Osteoblast (primary cell): Measurements from ENCODE around the gene KIAA1217. TPM values are rescaled to one million over a fixed set of nuclear protein-coding genes. Genes with fewer than 3 reads are reported as not detected.
"Not testable (repeated sequence)": the region's sequence is repeated elsewhere in the genome, so short reads cannot be mapped to it uniquely, and the experiment has no call there.

Source experiments
- DNase-seq: peaks from one replicate; pipeline ENCODE4 v3.0.0; 2011; ENCODE audit warnings: low spot score, mixed read lengths; ENCODE audit not compliant: insufficient read length; ENCODE audit errors: missing footprints
- H2AFZ ChIP-seq: 2 replicates; pipeline ENCODE4 v1.6.0; 2011; ENCODE audit warnings: mild to moderate bottlenecking, low read length
- H3K27ac ChIP-seq: 2 replicates; pipeline ENCODE4 v1.5.1; 2011; ENCODE audit warnings: mild to moderate bottlenecking, low read depth, low read length, moderate library complexity
- H3K27me3 ChIP-seq: 2 replicates; pipeline ENCODE4 v1.6.0; 2012; ENCODE audit warnings: mild to moderate bottlenecking, control low read depth, inconsistent platforms, low read length, moderate library complexity; ENCODE audit not compliant: insufficient read depth
- H3K36me3 ChIP-seq: 2 replicates; pipeline ENCODE4 v1.5.1; 2011; ENCODE audit warnings: mild to moderate bottlenecking, low read length, control low read depth, moderate library complexity; ENCODE audit not compliant: insufficient read depth
- H3K4me1 ChIP-seq: 2 replicates; pipeline ENCODE4 v1.5.1; 2011; ENCODE audit warnings: mild to moderate bottlenecking, low read length, control low read depth, moderate library complexity; ENCODE audit not compliant: insufficient read depth
- H3K4me2 ChIP-seq: 2 replicates; pipeline ENCODE4 v1.6.0; 2011; ENCODE audit warnings: mild to moderate bottlenecking, low read length; ENCODE audit not compliant: insufficient read depth
- H3K4me3 ChIP-seq: fragments of 200-600 bp; sonication (generic); 3 replicates; pipeline ENCODE4 v1.5.1; 2012; ENCODE audit warnings: mild to moderate bottlenecking, low read length, inconsistent platforms; ENCODE audit not compliant: insufficient read depth
- H3K79me2 ChIP-seq: 2 replicates; pipeline ENCODE4 v1.6.0; 2012; ENCODE audit warnings: mild to moderate bottlenecking, low read length, control low read depth, inconsistent platforms; ENCODE audit not compliant: insufficient read depth
- H3K9me3 ChIP-seq: 2 replicates; pipeline ENCODE4 v1.5.1; 2011; ENCODE audit warnings: low read depth, low read length, control low read depth
- H4K20me1 ChIP-seq: 2 replicates; pipeline ENCODE4 v1.6.0; 2012; ENCODE audit warnings: mild to moderate bottlenecking, low read length, control low read depth; ENCODE audit not compliant: insufficient read depth
- CTCF ChIP-seq: IDR thresholded peaks from 2 replicates; pipeline ENCODE4 v1.5.1; 2011; ENCODE audit warnings: mild to moderate bottlenecking, low read depth, low read length, moderate library complexity; ENCODE audit errors: extremely low read depth
- total RNA-seq: library from RNA; depleted of rRNA; stranded (reverse); fragments of >200 nt; gene quantifications from 2 replicates; pipeline ENCODE4 v1.2.3, GENCODE V29; 2012

The KIAA1217 gene
- total RNA-seq, 1 donor: 51.0 TPM

DNA sequence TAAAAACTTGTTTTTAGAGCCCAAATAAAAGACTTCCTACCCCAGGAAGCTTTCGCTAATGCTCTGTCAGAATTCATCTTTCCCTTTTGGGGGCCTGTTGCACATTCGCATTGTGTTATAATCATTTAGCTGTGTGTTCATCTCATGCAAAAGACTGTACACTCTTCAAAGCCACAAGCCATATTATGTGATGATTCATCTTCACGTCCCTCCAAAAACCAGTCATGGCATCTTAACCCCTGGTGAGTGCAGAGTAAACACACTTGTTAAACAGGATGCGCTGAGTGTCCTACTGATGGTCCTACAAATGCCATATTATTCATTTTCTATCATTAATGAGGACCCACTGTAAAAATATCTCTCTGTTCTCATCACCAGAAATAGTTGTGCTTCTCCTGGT is 235.4 kb downstream of the KIAA1217 start:
- Histone ChIP-seq H3K27me3 (no peaks in the 10 kb centered on the region), H4K20me1 (no peaks in the 10 kb centered on the region), H3K4me2 (no peak overlapping the region), H3K9me3 (no peaks in the 10 kb centered on the region), H3K4me3 (no peak overlapping the region), H3K79me2 (no peaks in the 10 kb centered on the region), H3K4me1 (peaks cover 55% of the 10 kb centered on the region), H3K27ac (peak overlapping the region; percentile 49), H2AFZ (no peak overlapping the region), H3K36me3 (no peaks in the 10 kb centered on the region)
- no peak for TF ChIP-seq CTCF
- no peak for DNase-seq

DNA sequence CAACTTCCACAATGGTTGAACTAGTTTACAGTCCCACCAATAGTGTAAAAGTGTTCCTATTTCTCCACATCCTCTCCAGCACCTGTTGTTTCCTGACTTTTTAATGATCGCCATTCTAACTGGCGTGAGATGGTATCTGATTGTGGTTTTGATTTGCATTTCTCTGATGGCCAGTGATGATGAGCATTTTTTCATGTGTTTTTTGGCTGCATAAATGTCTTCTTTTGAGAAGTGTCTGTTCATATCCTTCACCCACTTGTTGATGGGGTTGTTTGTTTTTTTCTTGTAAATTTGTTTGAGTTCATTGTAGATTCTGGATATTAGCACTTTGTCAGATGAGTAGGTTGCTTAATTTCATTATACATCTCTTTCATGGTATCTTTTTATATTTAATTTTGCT is 237.0 kb downstream of the KIAA1217 start:
- not testable (repeated sequence) for H3K9me3 ChIP-seq, DNase-seq, H3K79me2 ChIP-seq, H3K27me3 ChIP-seq, H3K36me3 ChIP-seq, H4K20me1 ChIP-seq, H3K4me3 ChIP-seq, H3K4me2 ChIP-seq, H2AFZ ChIP-seq
- peak overlapping the region; percentile 75 for H3K27ac ChIP-seq
- peaks cover 57% of the 10 kb centered on the region for H3K4me1 ChIP-seq

GRCh38 chr10:24446739-24447138 is 237.8 kb downstream of the KIAA1217 start:
- TF ChIP-seq CTCF: no peak
- Histone ChIP-seq H3K27me3 (no peaks in the 10 kb centered on the region), H3K27ac (peak overlapping the region; percentile 75), H3K4me1 (peaks cover 59% of the 10 kb centered on the region), H3K79me2 (peaks cover 18% of the 10 kb centered on the region), H3K4me2 (peak overlapping the region; percentile 38), H2AFZ (peak overlapping the region; percentile 42), H4K20me1 (no peaks in the 10 kb centered on the region), H3K4me3 (no peak overlapping the region), H3K9me3 (no peaks in the 10 kb centered on the region), H3K36me3 (no peaks in the 10 kb centered on the region)
- peak; percentile 84 for DNase-seq

DNA sequence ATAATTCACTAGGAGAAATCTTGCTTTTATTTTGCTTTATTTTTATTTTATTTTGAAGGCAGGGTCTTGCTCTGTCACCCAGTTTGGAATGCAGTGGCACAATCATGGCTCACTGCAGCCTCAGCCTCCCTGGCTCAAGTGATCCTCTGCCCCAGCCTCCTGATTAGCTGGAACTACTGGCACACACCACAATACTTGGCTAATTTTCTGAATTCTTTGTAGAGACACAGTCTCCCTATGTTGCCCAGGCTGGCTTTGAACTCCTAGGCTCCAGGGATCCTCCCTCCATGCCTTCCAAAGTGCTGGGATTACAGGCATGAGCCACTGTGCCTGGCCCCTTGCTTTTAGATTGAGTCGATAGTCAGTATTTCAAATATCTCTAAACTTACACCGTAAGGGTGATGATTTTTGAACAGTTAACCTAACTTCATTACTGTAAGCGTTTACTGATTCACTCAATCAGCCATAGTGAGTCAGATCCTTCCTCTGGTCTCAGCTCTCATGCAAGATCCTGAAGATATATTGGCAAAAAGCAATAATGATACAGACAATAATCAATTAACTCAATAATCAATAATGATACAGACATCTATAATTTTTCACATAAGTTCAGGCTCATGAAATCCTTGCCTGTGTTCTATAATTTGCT is 239.5 kb downstream of the KIAA1217 start:
- peak overlapping the region; percentile 89 for H3K4me2 ChIP-seq
- H3K4me1 ChIP-seq: peaks cover 69% of the 10 kb centered on the region
- no peaks in the 10 kb centered on the region for H4K20me1 ChIP-seq
- peak overlapping the region; percentile 72 for H3K4me3 ChIP-seq
- peaks cover 18% of the 10 kb centered on the region for H3K79me2 ChIP-seq
- H3K27me3 ChIP-seq: no peaks in the 10 kb centered on the region
- H3K27ac ChIP-seq: peak overlapping the region; percentile 75
- no peak for TF ChIP-seq CTCF
- no peaks in the 10 kb centered on the region for H3K9me3 ChIP-seq
- no peak for DNase-seq
- H2AFZ ChIP-seq: peak overlapping the region; percentile 12
- H3K36me3 ChIP-seq: no peaks in the 10 kb centered on the region
